HG02588 (cell line): Measurements from ENCODE around the gene PGM2L1.
A peak's percentile ranks its signal among the peaks of the same experiment; 100 is the strongest.
"Not testable (repeated sequence)": the region's sequence is repeated elsewhere in the genome, so short reads cannot be mapped to it uniquely, and the experiment has no call there.

Experiments
- ATAC-seq: cut with Tn5 transposase; IDR thresholded peaks from one replicate; pipeline ENCODE4 v1.9.1; 2021; ENCODE audit warnings: mild to moderate bottlenecking, moderate library complexity; ENCODE audit not compliant: unreplicated experiment

Gene PGM2L1

GRCh38 chr11:74403607-74404321 lies 5.5 kb upstream of the PGM2L1 start:
- no peak for ATAC-seq

DNA sequence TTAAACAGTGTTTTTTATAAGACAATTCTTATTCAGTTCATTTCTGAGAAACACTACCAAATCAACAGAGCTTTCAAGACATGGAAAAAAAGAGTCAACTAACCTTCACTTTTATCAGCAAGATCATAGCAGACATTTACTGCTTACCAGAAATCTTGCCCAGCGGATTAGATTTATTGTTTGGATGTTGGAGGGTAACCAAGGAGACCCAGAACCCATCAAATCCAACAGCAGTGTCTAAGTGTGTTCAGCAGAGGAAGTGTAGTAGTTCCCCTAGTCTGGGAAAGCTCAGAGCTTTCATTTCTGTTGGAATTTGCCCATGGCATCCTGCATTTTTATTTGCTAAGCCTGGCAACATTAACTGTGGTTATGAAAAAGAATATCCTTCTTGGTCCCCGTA lies 2.4 kb upstream of the PGM2L1 start:
- no peak for ATAC-seq

GRCh38 chr11:74397501-74398243 lies 561 bp downstream of the PGM2L1 start:
- ATAC-seq: peak; percentile 4

DNA sequence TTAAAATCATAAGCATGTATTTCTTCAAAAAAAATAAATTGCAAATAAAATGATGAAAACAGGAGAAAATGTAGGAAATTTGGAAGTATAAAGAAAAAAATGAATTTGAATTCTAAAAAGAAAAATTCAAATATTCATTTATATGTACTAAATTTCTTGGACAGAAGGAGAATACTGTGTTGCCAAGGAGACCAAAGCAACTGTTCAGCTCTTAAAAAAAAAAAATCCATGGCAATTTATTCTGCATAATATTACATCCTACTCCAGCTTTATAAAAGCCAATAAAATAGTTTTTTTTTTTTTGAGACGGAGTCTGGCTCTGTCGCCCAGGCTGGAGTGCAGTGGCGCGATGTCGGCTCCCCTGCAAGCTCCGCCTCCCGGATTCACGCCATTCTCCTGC lies 6.0 kb downstream of the PGM2L1 start:
- no peak for ATAC-seq

- ATAC-seq: no peak
These were observed 7.0 kb downstream of the PGM2L1 start for GRCh38 chr11:74391193-74391592.

DNA sequence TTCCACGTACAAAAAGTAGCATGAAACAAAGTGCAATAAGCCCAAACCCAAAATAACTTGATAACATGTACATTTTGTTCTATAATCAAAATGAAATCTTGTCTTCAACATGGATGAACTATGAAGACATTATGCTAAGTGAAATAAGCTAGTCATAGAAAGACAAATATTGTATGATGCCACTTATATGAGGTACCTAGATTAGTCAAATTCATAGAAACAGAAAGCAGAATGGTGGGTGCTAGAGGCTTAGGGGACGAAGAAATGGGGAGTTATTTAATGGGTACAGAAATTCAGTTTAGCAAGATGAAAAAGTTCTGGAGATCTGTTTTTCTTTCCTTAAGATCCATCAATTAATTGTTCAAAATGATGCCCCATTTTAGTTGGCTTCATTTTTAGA lies 7.5 kb downstream of the PGM2L1 start:
- no peak for ATAC-seq

- no peak for ATAC-seq
These were observed 9.4 kb downstream of the PGM2L1 start for GRCh38 chr11:74388678-74389327.

DNA sequence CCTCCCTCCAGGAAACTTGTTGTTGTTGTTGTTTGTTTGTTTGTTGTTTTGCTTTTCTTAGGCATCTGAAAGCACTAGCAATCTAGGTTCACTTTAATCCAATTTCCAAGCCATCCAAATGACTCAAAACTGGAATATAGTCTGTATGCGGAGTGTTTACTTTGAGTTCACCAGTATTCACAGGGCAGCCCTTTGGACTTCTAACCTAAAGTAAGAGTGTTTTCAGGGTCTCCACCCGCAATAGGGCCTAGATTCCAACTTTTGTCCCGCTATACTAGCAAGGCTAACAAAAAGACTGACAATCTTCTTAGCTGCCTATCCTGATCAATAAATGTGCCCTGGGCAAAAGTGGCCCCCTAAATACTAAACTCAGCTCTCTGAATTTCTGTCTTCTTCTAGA lies 13.6 kb downstream of the PGM2L1 start:
- ATAC-seq: no peak

DNA sequence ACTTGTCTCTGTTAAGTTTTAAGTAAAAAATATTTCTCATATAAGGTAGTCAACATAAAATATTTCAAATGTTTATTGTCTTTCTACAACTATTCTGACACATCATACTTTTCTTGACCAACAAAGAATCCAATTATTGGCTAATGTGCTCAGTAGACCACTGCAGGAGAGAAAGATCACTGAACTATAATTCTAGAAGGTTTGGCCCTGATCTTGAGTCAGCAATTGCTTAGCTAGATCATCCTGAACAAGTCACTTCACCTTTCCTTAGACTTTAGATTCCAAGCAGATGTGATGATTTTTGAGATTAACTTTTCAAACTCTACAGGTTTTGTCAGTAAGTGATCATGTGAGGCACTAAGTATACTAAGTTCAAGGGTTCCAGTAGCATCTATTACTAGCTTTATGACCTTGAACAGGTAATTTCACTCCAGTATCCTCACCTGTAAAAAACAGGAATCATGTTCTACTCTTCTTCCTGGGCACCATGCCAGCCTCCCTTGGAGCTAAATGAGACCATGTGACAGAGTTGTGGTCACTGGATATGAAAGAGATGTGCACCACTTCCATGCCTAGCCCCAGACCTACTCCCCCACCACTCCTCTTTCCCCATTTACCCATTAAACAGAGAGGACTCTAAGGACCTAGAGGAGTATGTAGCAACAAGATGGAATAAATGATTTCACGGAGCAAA lies 17.3 kb downstream of the PGM2L1 start:
- no peak for ATAC-seq

DNA sequence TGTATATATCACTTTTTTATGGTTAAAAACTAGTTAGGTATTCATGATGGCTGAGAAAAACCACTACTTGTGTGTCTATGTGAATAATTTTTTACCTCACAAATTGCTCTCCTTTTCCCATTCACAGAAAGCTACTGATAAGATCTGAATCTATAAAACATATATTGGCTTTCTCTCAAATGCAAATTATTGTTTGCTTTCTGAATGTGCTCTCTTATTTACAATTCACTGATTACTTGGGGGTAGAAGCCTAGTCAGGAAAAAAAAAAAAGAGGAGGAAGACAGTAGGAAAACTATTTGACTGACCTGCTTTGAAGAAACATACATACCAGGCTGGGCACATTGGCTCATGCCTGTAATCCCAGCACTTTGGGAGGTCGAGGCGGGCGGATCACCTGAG lies 20.5 kb downstream of the PGM2L1 start:
- ATAC-seq: no peak

DNA sequence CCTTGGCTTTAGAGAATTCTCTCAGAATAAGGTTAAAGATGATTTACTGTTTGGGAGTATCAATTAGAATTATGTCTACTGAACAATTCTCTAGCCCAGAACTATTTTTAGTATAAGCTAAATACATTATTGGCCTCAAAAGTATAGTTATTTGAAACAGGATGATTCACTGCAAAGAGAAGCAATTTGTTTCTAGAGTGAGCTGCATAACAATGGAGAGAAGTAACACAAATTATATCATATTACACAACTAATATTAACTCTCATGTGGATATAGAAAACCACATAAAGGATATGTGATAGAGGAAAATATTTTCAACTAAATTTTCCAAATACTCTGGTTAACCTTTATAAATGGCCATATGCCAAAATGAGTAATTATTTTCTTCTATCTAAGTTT lies 24.9 kb downstream of the PGM2L1 start:
- ATAC-seq: no peak

- no peak for ATAC-seq
These were observed 26.8 kb downstream of the PGM2L1 start for GRCh38 chr11:74371269-74372052.

DNA sequence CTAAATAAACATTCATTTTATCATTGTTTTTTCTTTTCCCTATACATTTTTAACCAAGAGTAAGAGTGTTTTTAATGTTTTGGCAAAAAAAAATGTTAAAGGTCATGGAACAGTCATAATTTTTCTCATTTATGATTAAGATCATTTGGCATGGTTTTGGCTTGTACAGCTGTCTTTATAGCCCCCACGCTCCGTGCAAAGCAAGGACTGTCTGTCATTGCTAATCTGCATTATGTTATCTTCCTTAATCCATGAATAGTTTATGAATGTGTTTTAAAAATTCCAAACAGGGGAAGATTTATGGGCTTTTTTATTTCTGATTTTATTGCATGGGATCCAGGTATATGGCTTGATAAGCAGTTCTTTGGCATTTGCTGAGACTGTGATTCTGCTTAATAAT lies 28.1 kb downstream of the PGM2L1 start:
- ATAC-seq: no peak

DNA sequence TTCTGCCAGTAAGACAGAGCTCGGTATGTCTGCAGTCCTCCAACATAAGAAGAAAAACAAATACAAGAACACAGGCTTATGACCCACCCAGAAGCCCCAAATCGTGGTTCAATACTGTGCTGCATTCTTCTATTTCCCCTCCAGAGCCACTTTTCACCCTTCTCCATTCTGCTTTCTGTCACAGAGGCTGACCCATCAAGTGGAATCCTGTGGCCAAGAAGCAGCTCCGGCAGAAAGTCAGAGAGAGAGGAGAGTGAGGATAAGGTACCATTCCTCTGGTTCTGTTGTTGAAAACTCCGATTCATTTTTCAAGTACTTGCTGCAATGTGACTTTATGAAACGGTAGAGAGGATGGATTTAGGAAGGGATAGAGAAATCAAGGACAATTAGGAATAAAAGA lies 30.4 kb downstream of the PGM2L1 start:
- ATAC-seq: no peak

GRCh38 chr11:74366576-74366975 lies 31.7 kb downstream of the PGM2L1 start:
- ATAC-seq: no peak

- not testable (repeated sequence) for ATAC-seq
These were observed 32.4 kb downstream of the PGM2L1 start for GRCh38 chr11:74365805-74366204.

DNA sequence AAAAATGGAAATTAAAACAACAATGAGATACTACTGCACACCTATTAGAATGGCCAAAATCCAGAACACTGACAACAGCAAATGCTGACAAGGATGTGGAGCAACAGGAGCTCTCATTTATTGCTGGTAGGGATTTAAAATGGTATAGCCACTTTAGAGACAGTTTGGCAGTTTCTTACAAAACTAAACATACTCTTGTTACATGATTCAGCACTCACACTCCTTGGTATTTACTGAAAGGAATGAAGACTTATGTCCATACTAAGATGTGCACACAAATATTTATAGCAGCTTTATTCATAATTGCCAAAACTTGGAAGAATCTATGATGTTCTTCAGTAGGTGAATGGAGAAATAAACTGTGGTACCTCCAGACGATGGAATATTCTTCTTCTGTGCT lies 40.8 kb downstream of the PGM2L1 start:
- ATAC-seq: no peak

DNA sequence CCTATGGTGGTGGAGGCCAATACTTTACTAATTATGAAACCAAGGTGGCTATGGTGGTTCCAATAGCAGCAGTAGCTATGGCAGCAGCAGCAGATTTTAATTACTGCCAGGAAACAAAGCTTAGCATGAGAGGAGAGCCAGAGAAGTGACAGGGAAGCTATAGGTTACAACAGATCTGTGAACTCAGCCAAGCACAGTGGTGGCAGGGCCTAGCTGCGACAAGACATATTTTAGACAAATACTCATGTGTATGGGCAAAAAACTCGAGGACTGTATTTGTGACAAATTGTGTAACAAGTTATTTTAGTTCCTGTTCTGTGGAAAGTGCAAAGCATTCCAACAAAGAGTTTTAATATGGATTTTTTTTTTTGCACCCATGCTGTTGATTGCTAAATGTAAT lies 42.6 kb downstream of the PGM2L1 start:
- ATAC-seq: no peak

DNA sequence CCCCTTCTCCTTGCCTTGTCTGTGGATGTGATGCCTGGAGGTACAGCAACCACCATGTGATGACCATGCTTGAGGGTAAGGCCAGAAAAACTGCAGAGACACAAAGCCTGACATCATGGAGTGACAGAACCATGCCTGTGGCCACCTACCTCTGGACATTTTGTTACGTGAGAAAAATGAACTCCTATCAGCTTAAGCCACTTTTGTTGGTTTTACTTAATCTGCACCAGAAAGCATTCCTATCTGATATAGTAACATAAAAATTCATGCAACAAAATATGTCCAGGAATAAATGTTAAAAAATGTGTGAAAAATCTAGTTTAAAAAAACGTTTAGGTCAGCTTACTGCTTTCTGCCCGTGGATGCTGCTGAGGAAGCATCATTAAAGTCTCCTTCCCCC lies 44.2 kb downstream of the PGM2L1 start:
- ATAC-seq: no peak

DNA sequence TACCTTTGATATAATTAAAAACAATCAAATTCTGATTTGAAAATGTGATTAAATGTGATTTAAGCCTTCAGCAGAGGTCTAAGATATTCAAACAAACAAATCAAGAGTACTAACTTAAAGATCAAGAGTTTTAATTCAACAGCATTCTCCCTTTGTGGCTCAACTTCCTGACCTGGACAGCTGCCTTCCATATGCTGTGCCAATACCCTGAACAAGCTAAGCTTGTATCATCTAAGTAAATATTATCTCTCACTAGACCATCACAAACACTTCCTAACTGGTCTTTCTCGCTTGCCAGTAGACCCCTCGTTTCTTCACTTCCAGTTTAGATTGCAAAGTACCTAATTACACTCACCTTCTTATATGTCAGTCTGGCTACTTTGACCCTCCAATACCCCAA lies 50.9 kb downstream of the PGM2L1 start:
- no peak for ATAC-seq

- ATAC-seq: no peak
These were observed 52.8 kb downstream of the PGM2L1 start for GRCh38 chr11:74345420-74345819.
